Measurements from ENCODE around the gene ANKMY1. TPM values are rescaled to one million over a fixed set of nuclear protein-coding genes. Genes with fewer than 3 reads are reported as not detected.
A peak's percentile ranks its signal among the peaks of the same experiment; 100 is the strongest.

ANKMY1 gene
- polyA plus RNA-seq, 3 donors, result 2.1 to 22.9 (median 2.9) TPM

DNA sequence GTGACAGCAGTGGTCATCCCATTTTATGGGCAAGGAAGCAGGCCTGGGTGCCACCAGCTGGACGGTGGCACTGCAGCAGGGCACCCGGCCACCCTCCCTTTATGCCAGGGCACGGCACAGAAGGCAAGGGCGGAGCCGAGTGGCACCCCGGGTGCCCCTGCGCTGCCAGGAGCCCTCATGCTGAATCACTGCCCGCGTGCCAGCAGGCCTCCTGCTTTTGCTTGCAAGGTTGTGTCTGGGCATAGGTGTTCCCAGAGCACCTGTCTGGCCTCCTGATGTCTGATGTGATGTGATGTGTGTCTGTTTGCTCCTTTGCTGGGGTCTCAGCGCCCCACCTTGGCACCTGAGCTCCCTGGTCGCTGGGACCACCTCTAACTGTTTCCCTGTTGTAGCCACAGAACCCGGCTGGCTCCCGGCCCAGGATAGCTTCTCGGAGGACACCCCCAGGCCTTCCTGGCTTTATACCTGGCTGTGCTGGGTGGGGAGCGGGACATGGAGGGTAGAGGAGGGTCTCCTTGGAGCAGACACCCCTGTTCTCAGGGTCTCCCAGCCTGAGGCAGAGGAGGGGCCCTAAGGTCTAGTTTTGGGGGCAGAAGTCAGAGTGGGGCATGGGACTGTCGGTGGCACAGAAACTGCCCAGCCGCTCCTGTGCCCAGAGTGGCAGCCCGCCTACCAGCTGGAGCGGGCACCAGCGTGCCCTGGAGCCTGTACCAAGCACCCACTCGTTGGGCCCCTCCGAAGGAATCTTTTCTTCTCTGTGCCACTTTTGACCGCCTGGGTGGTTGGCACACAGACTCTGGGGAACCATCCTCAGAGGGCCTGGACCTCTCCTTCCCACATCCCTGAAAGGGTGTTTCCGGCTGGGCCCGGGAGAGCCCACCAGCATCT, 118.7 kb downstream of the ANKMY1 start:
- Histone ChIP-seq H3K36me3 (replicated peaks in 1 of 2; ENCODE audit: control insufficient read depth in 1 of 2, insufficient read depth in 2 of 2, low read length in 2 of 2) (no peaks in the 10 kb centered on the region), H3K9ac (ENCODE audit: insufficient read depth, low read length, poor library complexity, severe bottlenecking) (no peak overlapping the region), H3K79me2 (ENCODE audit: insufficient read depth, low read length) (no peaks in the 10 kb centered on the region), H4K20me1 (ENCODE audit: insufficient read depth, low read length) (no peaks in the 10 kb centered on the region), H3K27ac (ENCODE audit: low read depth in 1 of 2, low read length in 2 of 2) (no peak overlapping the region), H3K4me1 (ENCODE audit: control insufficient read depth in 1 of 2, insufficient read depth in 2 of 2, low read length in 2 of 2) (peaks cover 0 to 17% of the 10 kb centered on the region in 2 donors), H3K27me3 (ENCODE audit: control insufficient read depth in 2 of 2, insufficient read depth in 2 of 2, low read length in 2 of 2) (peaks cover 19 to 30% of the 10 kb centered on the region in 2 donors), H3K9me3 (replicated peaks in 1 of 2; ENCODE audit: control insufficient read depth in 1 of 2, insufficient read depth in 1 of 2, low read length in 2 of 2) (peaks cover 0 to 9% of the 10 kb centered on the region in 2 donors), H3K4me3 (replicated peaks in 1 of 3; ENCODE audit: low read depth in 2 of 3, low read length in 3 of 3) (no peak overlapping the region), H3K4me2 (replicated peaks; ENCODE audit: extremely low read depth, low read length, poor library complexity, severe bottlenecking) (no peak overlapping the region), H2AFZ (ENCODE audit: insufficient read depth, low read depth, low read length, poor library complexity, severe bottlenecking) (no peak overlapping the region)
- WGBS (ENCODE audit: insufficient coverage), result 95% methylated on average over 23 of the region's 25 CpGs
- no peak overlapping the region for H3K27ac Mint-ChIP-seq
- H3K36me3 Mint-ChIP-seq, result peaks cover 0 to 2% of the 10 kb centered on the region in 2 donors
- peaks cover 7% of the 10 kb centered on the region for H3K4me1 Mint-ChIP-seq
- intact Hi-C loops (cut with micrococcal nuclease), result loop anchor here in 1 of 2 donors (10.0 kb wide), 1 partner anchor 204 kb away; no protein-coding TSS in a partner anchor
- TF ChIP-seq CTCF (IDR thresholded peaks at IDR 0.05), result peak; percentile 4
- H3K27me3 Mint-ChIP-seq (ENCODE audit: low read depth in 3 of 3), result peaks cover 31 to 41% (median 31%) of the 10 kb centered on the region in 3 donors
- DNase-seq, result no peak
- peaks cover 0 to 10% (median 4%) of the 10 kb centered on the region in 7 donors for H3K9me3 Mint-ChIP-seq
- no peak overlapping the region for H3K4me3 Mint-ChIP-seq

DNA sequence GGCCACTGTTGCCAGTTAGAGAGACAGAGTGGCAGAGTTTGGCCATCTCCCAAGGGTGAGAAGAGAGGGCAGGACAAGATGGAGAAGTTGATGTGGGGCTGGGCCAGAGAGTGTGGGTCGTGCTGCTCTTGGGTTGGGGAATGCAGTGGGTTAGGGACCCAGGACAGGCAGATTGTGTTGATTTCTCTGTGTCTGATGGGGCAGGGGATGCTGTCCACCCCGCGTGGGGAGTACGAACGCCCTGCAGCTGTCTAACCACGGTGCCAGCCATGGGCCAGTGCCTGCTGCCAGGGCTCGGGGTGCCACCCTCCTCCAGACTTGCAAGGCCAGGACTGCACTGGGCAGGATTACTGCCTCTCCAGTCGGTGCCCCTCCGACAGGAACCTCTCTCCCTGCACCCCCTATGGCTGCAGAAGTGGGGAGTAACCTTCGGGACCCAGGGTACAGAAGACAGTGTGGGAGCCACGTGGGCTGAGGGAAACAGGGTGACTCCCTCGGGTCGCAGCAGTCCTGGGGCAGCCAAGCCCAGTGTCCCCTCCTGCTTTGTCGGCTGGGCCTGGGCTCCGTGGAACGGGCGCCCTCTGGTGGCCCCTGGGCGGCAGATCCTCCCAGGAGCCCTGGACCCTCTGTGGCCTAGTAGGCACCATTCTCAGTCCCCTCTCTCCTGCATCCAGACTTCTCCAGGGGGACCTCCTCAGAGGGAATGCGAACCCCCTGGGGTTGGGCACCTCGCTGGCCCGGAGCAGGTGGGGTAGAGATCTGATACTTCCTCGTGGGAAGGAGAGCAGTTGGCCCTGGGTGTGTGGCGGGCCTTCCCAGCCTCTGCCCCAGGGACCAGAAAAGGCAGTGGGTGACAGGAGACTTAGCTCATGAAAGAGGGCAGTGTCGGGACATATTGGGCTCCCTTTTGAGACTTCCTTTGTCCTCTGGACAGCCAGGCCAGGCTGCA, 119.7 kb downstream of the ANKMY1 start:
- intact Hi-C loops (cut with micrococcal nuclease), result loop anchor here in 1 of 2 donors (10.0 kb wide), 1 partner anchor 203 kb away; no protein-coding TSS in a partner anchor
- Histone ChIP-seq H3K27me3 (ENCODE audit: control insufficient read depth in 2 of 2, insufficient read depth in 2 of 2, low read length in 2 of 2) (peaks cover 19 to 39% of the 10 kb centered on the region in 2 donors), H3K4me2 (replicated peaks; ENCODE audit: extremely low read depth, low read length, poor library complexity, severe bottlenecking) (no peak overlapping the region), H2AFZ (ENCODE audit: insufficient read depth, low read depth, low read length, poor library complexity, severe bottlenecking) (no peak overlapping the region), H3K9ac (ENCODE audit: insufficient read depth, low read length, poor library complexity, severe bottlenecking) (no peak overlapping the region), H3K36me3 (replicated peaks in 1 of 2; ENCODE audit: control insufficient read depth in 1 of 2, insufficient read depth in 2 of 2, low read length in 2 of 2) (no peaks in the 10 kb centered on the region), H3K4me1 (ENCODE audit: control insufficient read depth in 1 of 2, insufficient read depth in 2 of 2, low read length in 2 of 2) (peaks cover 0 to 17% of the 10 kb centered on the region in 2 donors), H3K79me2 (ENCODE audit: insufficient read depth, low read length) (no peaks in the 10 kb centered on the region), H3K9me3 (replicated peaks in 1 of 2; ENCODE audit: control insufficient read depth in 1 of 2, insufficient read depth in 1 of 2, low read length in 2 of 2) (peaks cover 0 to 14% of the 10 kb centered on the region in 2 donors), H3K27ac (ENCODE audit: low read depth in 1 of 2, low read length in 2 of 2) (no peak overlapping the region), H4K20me1 (ENCODE audit: insufficient read depth, low read length) (no peaks in the 10 kb centered on the region), H3K4me3 (replicated peaks in 1 of 3; ENCODE audit: low read depth in 2 of 3, low read length in 3 of 3) (no peak overlapping the region)
- peak; percentile 11 to 25 (median 15) for DNase-seq
- H3K27me3 Mint-ChIP-seq (ENCODE audit: low read depth in 3 of 3), result peaks cover 33 to 49% (median 37%) of the 10 kb centered on the region in 3 donors
- H3K4me1 Mint-ChIP-seq, result peaks cover 7% of the 10 kb centered on the region
- peak; percentile 92 for TF ChIP-seq CTCF (IDR thresholded peaks at IDR 0.05)
- H3K9me3 Mint-ChIP-seq, result peaks cover 0 to 10% (median 4%) of the 10 kb centered on the region in 7 donors
- 31% methylated on average over 19 of the region's 24 CpGs for WGBS (ENCODE audit: insufficient coverage)
- H3K27ac Mint-ChIP-seq, result no peak overlapping the region
- H3K36me3 Mint-ChIP-seq, result peaks cover 0 to 2% of the 10 kb centered on the region in 2 donors
- H3K4me3 Mint-ChIP-seq, result peak overlapping the region in 1 of 2 donors; percentile 79

All from CD14-positive monocyte (primary cell).